HepG2 (cell line): ENCODE data around the gene DPEP3. TPM values are rescaled to one million over a fixed set of nuclear protein-coding genes. Genes with fewer than 3 reads are reported as not detected.
A peak's percentile ranks its signal among the peaks of the same experiment; 100 is the strongest.

Experiments used
- CAMTA2 ChIP-seq: sonication (generic); formaldehyde crosslinking; IDR thresholded peaks from 2 replicates; pipeline ENCODE4 v1.4.0; 2020; ENCODE audit warnings: mild to moderate bottlenecking, missing genetic modification reagents, borderline replicate concordance
- FIP1L1 ChIP-seq: fragments of 200-400 bp; formaldehyde crosslinking; IDR thresholded peaks from 2 replicates; pipeline ENCODE4 v1.6.1; 2018; ENCODE audit warnings: low read depth, mild to moderate bottlenecking, low read length, moderate library complexity, borderline replicate concordance; ENCODE audit not compliant: insufficient read depth
- HES4 ChIP-seq: sonication (generic); formaldehyde crosslinking; IDR thresholded peaks from 2 replicates; pipeline ENCODE4 v1.9.0; 2021; ENCODE audit warnings: mild to moderate bottlenecking, missing genetic modification reagents, borderline replicate concordance
- KIAA2018 ChIP-seq: sonication (generic); formaldehyde crosslinking; IDR thresholded peaks from 2 replicates; pipeline ENCODE4 v1.5.0; 2020; ENCODE audit warnings: mild to moderate bottlenecking, missing genetic modification reagents, borderline replicate concordance
- NFE2L1 ChIP-seq: sonication (generic); formaldehyde crosslinking; IDR thresholded peaks from 2 replicates; pipeline ENCODE4 v1.4.0; 2020; ENCODE audit warnings: missing genetic modification reagents, mild to moderate bottlenecking, borderline replicate concordance
- NPAS2 ChIP-seq: sonication (generic); formaldehyde crosslinking; IDR thresholded peaks from 2 replicates; pipeline ENCODE4 v1.8.0; 2022; ENCODE audit warnings: mild to moderate bottlenecking, missing genetic modification reagents, borderline replicate concordance
- RARG ChIP-seq: sonication (generic); formaldehyde crosslinking; IDR thresholded peaks from 2 replicates; pipeline ENCODE4 v1.4.0; 2020; ENCODE audit warnings: low read depth, mild to moderate bottlenecking, missing genetic modification reagents
- ZBTB3 ChIP-seq: sonication (generic); formaldehyde crosslinking; IDR thresholded peaks from 2 replicates; pipeline ENCODE4 v1.4.0; 2020; ENCODE audit warnings: low read depth, mild to moderate bottlenecking, moderate library complexity, missing genetic modification reagents, borderline replicate concordance
- polyA plus RNA-seq, 8 experiments: library from polyadenylated mRNA; depleted of rRNA in 3 of 8; stranded (reverse) in 7 of 8; unstranded in 1 of 8; fragments of >200 nt; fragmentation: Illumina TruSeq in 4 of 8; extraction: Trizol in 4 of 8; gene quantifications; 2 replicates each; pipeline versions ENCODE4 v1.2.1 to v1.2.3, GENCODE V29; 2011 to 2016; ENCODE audit warnings: low read depth in 4 of 8, missing spikeins in 1 of 8, mixed read lengths in 1 of 8; ENCODE audit not compliant: insufficient read depth in 1 of 8
- total RNA-seq, 5 experiments: library from RNA; depleted of rRNA; stranded (reverse); fragments of >200 nt; fragmentation: Illumina TruSeq; extraction: Trizol; gene quantifications; 2 replicates each; pipeline ENCODE4 v1.2.3, GENCODE V29; 2016; ENCODE audit warnings: low read depth in 1 of 5
- TF ChIP-seq, protein P1 (sequence below): IDR thresholded peaks from 2 replicates; pipeline ENCODE4 v1.6.1; 2018; ENCODE audit warnings: missing genetic modification reagents
- TF ChIP-seq, protein P2 (sequence below): sonication (generic); formaldehyde crosslinking; IDR thresholded peaks from 2 replicates; pipeline ENCODE4 v1.5.1; 2020; ENCODE audit warnings: mild to moderate bottlenecking, missing genetic modification reagents, moderate library complexity
- TF ChIP-seq, protein P3 (sequence below): IDR thresholded peaks from 2 replicates; pipeline ENCODE4 v1.6.1; 2016; ENCODE audit warnings: mild to moderate bottlenecking, missing biosample characterization, missing genetic modification reagents
- TF ChIP-seq, protein P4 (sequence below): sonication (generic); formaldehyde crosslinking; IDR thresholded peaks from 2 replicates; pipeline ENCODE4 v1.5.0; 2020; ENCODE audit warnings: missing genetic modification reagents

DPEP3 gene
- total and polyA plus RNA-seq, 2 of the 13 experiments (the other 11 are each of a cell fraction or from before 2014, with no cell fraction given): not detected

GRCh38 chr16:67935402-67936123, 44.7 kb downstream of the DPEP3 start (continued):
- no peak for TF ChIP-seq KIAA2018 (CRISPR knock-in tag)
- TF ChIP-seq CAMTA2 (CRISPR knock-in tag): 0 out of 2 replicates have a peak, but pooled peaks have one; percentile 42
- TF ChIP-seq, protein P1, sequence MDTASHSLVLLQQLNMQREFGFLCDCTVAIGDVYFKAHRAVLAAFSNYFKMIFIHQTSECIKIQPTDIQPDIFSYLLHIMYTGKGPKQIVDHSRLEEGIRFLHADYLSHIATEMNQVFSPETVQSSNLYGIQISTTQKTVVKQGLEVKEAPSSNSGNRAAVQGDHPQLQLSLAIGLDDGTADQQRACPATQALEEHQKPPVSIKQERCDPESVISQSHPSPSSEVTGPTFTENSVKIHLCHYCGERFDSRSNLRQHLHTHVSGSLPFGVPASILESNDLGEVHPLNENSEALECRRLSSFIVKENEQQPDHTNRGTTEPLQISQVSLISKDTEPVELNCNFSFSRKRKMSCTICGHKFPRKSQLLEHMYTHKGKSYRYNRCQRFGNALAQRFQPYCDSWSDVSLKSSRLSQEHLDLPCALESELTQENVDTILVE (CRISPR knock-in tag): no peak; the same call in none of the 2 replicates
- TF ChIP-seq, protein P2, sequence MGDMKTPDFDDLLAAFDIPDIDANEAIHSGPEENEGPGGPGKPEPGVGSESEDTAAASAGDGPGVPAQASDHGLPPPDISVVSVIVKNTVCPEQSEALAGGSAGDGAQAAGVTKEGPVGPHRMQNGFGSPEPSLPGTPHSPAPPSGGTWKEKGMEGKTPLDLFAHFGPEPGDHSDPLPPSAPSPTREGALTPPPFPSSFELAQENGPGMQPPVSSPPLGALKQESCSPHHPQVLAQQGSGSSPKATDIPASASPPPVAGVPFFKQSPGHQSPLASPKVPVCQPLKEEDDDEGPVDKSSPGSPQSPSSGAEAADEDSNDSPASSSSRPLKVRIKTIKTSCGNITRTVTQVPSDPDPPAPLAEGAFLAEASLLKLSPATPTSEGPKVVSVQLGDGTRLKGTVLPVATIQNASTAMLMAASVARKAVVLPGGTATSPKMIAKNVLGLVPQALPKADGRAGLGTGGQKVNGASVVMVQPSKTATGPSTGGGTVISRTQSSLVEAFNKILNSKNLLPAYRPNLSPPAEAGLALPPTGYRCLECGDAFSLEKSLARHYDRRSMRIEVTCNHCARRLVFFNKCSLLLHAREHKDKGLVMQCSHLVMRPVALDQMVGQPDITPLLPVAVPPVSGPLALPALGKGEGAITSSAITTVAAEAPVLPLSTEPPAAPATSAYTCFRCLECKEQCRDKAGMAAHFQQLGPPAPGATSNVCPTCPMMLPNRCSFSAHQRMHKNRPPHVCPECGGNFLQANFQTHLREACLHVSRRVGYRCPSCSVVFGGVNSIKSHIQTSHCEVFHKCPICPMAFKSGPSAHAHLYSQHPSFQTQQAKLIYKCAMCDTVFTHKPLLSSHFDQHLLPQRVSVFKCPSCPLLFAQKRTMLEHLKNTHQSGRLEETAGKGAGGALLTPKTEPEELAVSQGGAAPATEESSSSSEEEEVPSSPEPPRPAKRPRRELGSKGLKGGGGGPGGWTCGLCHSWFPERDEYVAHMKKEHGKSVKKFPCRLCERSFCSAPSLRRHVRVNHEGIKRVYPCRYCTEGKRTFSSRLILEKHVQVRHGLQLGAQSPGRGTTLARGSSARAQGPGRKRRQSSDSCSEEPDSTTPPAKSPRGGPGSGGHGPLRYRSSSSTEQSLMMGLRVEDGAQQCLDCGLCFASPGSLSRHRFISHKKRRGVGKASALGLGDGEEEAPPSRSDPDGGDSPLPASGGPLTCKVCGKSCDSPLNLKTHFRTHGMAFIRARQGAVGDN (CRISPR knock-in tag): peak; percentile 99
- TF ChIP-seq HES4 (CRISPR knock-in tag): peak; percentile 98
- TF ChIP-seq, protein P3, sequence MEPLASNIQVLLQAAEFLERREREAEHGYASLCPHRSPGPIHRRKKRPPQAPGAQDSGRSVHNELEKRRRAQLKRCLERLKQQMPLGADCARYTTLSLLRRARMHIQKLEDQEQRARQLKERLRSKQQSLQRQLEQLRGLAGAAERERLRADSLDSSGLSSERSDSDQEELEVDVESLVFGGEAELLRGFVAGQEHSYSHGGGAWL (CRISPR knock-in tag): peak; percentile 98
- TF ChIP-seq, protein P4, sequence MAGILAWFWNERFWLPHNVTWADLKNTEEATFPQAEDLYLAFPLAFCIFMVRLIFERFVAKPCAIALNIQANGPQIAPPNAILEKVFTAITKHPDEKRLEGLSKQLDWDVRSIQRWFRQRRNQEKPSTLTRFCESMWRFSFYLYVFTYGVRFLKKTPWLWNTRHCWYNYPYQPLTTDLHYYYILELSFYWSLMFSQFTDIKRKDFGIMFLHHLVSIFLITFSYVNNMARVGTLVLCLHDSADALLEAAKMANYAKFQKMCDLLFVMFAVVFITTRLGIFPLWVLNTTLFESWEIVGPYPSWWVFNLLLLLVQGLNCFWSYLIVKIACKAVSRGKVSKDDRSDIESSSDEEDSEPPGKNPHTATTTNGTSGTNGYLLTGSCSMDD (CRISPR knock-in tag): no peak
- no peak for TF ChIP-seq FIP1L1
- TF ChIP-seq NPAS2 (CRISPR knock-in tag): no peak
- no peak for TF ChIP-seq NFE2L1 (CRISPR knock-in tag)
- peak; percentile 91; the same call in 1 of the 2 replicates for TF ChIP-seq ZBTB3
- no peak for TF ChIP-seq RARG
